CD4-positive, alpha-beta T cell treated with Interleukin-15 for 1 hour (primary cell): ENCODE data around the gene POMGNT1.

Experiments
- DNase-seq: peaks from one replicate; pipeline ENCODE4 v3.0.0-alpha.2; 2020

The POMGNT1 gene

GRCh38 chr1:46206399-46206798 lies 8.2 kb upstream of the POMGNT1 start:
- no peak for DNase-seq

- DNase-seq = no peak
Observed at GRCh38 chr1:46205791-46206190, 7.6 kb upstream of the POMGNT1 start.

GRCh38 chr1:46205141-46205540 lies 6.9 kb upstream of the POMGNT1 start:
- no peak for DNase-seq

GRCh38 chr1:46204406-46204742 lies 6.1 kb upstream of the POMGNT1 start:
- DNase-seq = no peak

- DNase-seq = no peak
Observed at GRCh38 chr1:46203738-46204405, 5.6 kb upstream of the POMGNT1 start.

- no peak for DNase-seq
Observed at GRCh38 chr1:46199233-46199749, 1.1 kb upstream of the POMGNT1 start.

GRCh38 chr1:46197560-46197963 lies 672 bp downstream of the POMGNT1 start:
- no peak for DNase-seq

GRCh38 chr1:46196609-46197008 lies 1.6 kb downstream of the POMGNT1 start:
- DNase-seq = no peak

GRCh38 chr1:46194641-46195193 lies 3.5 kb downstream of the POMGNT1 start:
- no peak for DNase-seq

GRCh38 chr1:46193984-46194570 lies 4.2 kb downstream of the POMGNT1 start:
- DNase-seq = no peak

- no peak for DNase-seq
Observed at GRCh38 chr1:46193285-46193684, 4.9 kb downstream of the POMGNT1 start.

- no peak for DNase-seq
Observed at GRCh38 chr1:46192171-46192570, 6.1 kb downstream of the POMGNT1 start.

GRCh38 chr1:46191033-46191701 lies 7.1 kb downstream of the POMGNT1 start:
- DNase-seq = no peak

- DNase-seq = no peak
Observed at GRCh38 chr1:46190539-46190938, 7.7 kb downstream of the POMGNT1 start.

- DNase-seq = no peak
Observed at GRCh38 chr1:46188295-46189030, 9.8 kb downstream of the POMGNT1 start.

- no peak for DNase-seq
Observed at GRCh38 chr1:46187106-46187869, 10.9 kb downstream of the POMGNT1 start.

GRCh38 chr1:46186076-46186475 lies 12.2 kb downstream of the POMGNT1 start:
- no peak for DNase-seq

- DNase-seq = no peak
Observed at GRCh38 chr1:46184920-46185658, 13.1 kb downstream of the POMGNT1 start.

GRCh38 chr1:46183926-46184557 lies 14.2 kb downstream of the POMGNT1 start:
- DNase-seq = no peak

GRCh38 chr1:46183079-46183847 lies 15.0 kb downstream of the POMGNT1 start:
- DNase-seq = no peak
